H1 (cell line): ENCODE results near the gene EPHB1. TPM values are rescaled to one million over a fixed set of nuclear protein-coding genes. Genes with fewer than 3 reads are reported as not detected.

Source experiments
- CTCF ChIA-PET: fragments of 300-600 bp; sonication (Branson Sonifier 250); formaldehyde crosslinking; loops from one replicate; lab custom pipeline; 2021; ENCODE audit not compliant: partially characterized antibody; lab: Charles Lee
- POLR2A ChIA-PET: fragments of 300-600 bp; sonication (Branson Sonifier 250); formaldehyde crosslinking; loops from one replicate; lab custom pipeline; 2021; ENCODE audit warnings: inconsistent platforms; ENCODE audit not compliant: partially characterized antibody; lab: Charles Lee
- DNase-seq, 2 experiments: peaks; one replicate each; pipeline versions ENCODE4 v3.0.0 to v3.0.0-alpha.2; 2010 to 2022; ENCODE audit warnings: low spot score in 2 of 2, low read depth in 1 of 2, mixed read lengths in 1 of 2
- FAIRE-seq: peaks from 2 replicates; lab custom pipeline; 2011; peaks lifted over from hg19 to GRCh38; lab: Jason Lieb, UNC
- H2AFZ ChIP-seq: 2 replicates; pipeline ENCODE4 v1.8.1; 2012; ENCODE audit warnings: low read length, inconsistent platforms
- H2AK5ac ChIP-seq: 2 replicates; pipeline ENCODE4 v1.6.1; 2013; ENCODE audit warnings: low read depth, low read length
- H2BK120ac ChIP-seq: replicated peaks from 2 replicates; pipeline ENCODE3; 2013; ENCODE audit warnings: low read depth, low read length, inconsistent platforms
- H2BK12ac ChIP-seq: 2 replicates; pipeline ENCODE4 v1.6.1; 2013; ENCODE audit warnings: low read depth, low read length
- H2BK15ac ChIP-seq: 2 replicates; pipeline ENCODE4 v1.6.1; 2013; ENCODE audit warnings: low read length
- H2BK20ac ChIP-seq: 2 replicates; pipeline ENCODE4 v1.6.1; 2013; ENCODE audit warnings: low read length
- H2BK5ac ChIP-seq: 2 replicates; pipeline ENCODE4 v1.6.1; 2013; ENCODE audit warnings: low read depth, low read length
- H3K14ac ChIP-seq: 2 replicates; pipeline ENCODE4 v1.6.1; 2013; ENCODE audit warnings: inconsistent platforms; ENCODE audit not compliant: insufficient read length
- H3K18ac ChIP-seq: 2 replicates; pipeline ENCODE4 v1.6.1; 2013; ENCODE audit warnings: low read length; ENCODE audit errors: extremely low read depth
- H3K23ac ChIP-seq: 2 replicates; pipeline ENCODE4 v1.6.1; 2013; ENCODE audit warnings: inconsistent platforms; ENCODE audit not compliant: insufficient read length
- H3K23me2 ChIP-seq: 2 replicates; pipeline ENCODE4 v1.6.1; 2013; ENCODE audit warnings: low read depth, low read length
- H3K27ac ChIP-seq: 2 replicates; pipeline ENCODE4 v1.6.1; 2011; ENCODE audit warnings: low read depth, low read length, inconsistent platforms
- H3K27me3 ChIP-seq, 4 experiments: replicated peaks in 1 of 4; 1 replicate in 1 of 4; 2 replicates in 3 of 4; pipeline versions ENCODE4 v1.6.1 to v1.8.1; 2011 to 2013; ENCODE audit warnings: low read length in 3 of 4, mild to moderate bottlenecking in 3 of 4, inconsistent platforms in 2 of 4, mixed read lengths in 2 of 4, moderate library complexity in 1 of 4; ENCODE audit not compliant: control insufficient read depth in 3 of 4, insufficient read depth in 3 of 4; ENCODE audit errors: extremely low read depth in 1 of 4
- H3K36me3 ChIP-seq, 4 experiments: 2 replicates each; pipeline versions ENCODE4 v1.6.1 to v1.8.1; 2011 to 2013; ENCODE audit warnings: mild to moderate bottlenecking in 4 of 4, low read length in 3 of 4, moderate library complexity in 2 of 4, control low read depth in 1 of 4, inconsistent platforms in 1 of 4; ENCODE audit not compliant: insufficient read depth in 4 of 4, control insufficient read depth in 2 of 4
- H3K4ac ChIP-seq: replicated peaks from 2 replicates; pipeline ENCODE3; 2013; ENCODE audit warnings: low read length, low read depth, mixed read lengths, inconsistent platforms; ENCODE audit not compliant: insufficient read length
- H3K4me1 ChIP-seq, 4 experiments: replicated peaks in 1 of 4; 1 replicate in 1 of 4; 2 replicates in 3 of 4; pipeline versions ENCODE4 v1.6.1 to v1.8.1; 2011 to 2013; ENCODE audit warnings: low read length in 3 of 4, inconsistent platforms in 2 of 4, mixed read lengths in 1 of 4; ENCODE audit not compliant: insufficient read depth in 4 of 4, control insufficient read depth in 3 of 4
- H3K4me2 ChIP-seq, 2 experiments: 2 replicates each; pipeline versions ENCODE4 v1.6.1 to v1.8.1; 2011 to 2013; ENCODE audit warnings: low read depth in 2 of 2, low read length in 2 of 2, control low read depth in 1 of 2, inconsistent platforms in 1 of 2, mild to moderate bottlenecking in 1 of 2; ENCODE audit not compliant: insufficient read depth in 1 of 2
- H3K4me3 ChIP-seq, 4 experiments: fragments of 200-600, 300-600 bp in 1 of 4; sonication (generic), shearing (Covaris generic), sonication (Bioruptor Twin) in 1 of 4; 2 replicates each; pipeline versions ENCODE4 v1.5.1 to v1.8.1; 2011 to 2016; ENCODE audit warnings: low read length in 4 of 4, low read depth in 3 of 4, control low read depth in 2 of 4, inconsistent platforms in 2 of 4, mild to moderate bottlenecking in 2 of 4, mixed read lengths in 1 of 4, moderate library complexity in 1 of 4; ENCODE audit not compliant: insufficient read depth in 2 of 4; ENCODE audit errors: extremely low read depth in 1 of 4
- H3K56ac ChIP-seq: replicated peaks from 2 replicates; pipeline ENCODE3; 2013; ENCODE audit warnings: low read depth, mild to moderate bottlenecking, mixed read lengths, low read length, inconsistent platforms; ENCODE audit not compliant: insufficient read length
- H3K79me1 ChIP-seq: 2 replicates; pipeline ENCODE4 v1.6.1; 2013; ENCODE audit warnings: low read depth, low read length, control low read depth
- H3K79me2 ChIP-seq, 2 experiments: 2 replicates each; pipeline versions ENCODE4 v1.6.1 to v1.8.1; 2012 to 2013; ENCODE audit warnings: low read length in 2 of 2, mild to moderate bottlenecking in 2 of 2, inconsistent platforms in 1 of 2; ENCODE audit not compliant: insufficient read depth in 2 of 2, control insufficient read depth in 1 of 2
- H3K9ac ChIP-seq, 4 experiments: replicated peaks in 1 of 4; 1 replicate in 1 of 4; 2 replicates in 3 of 4; pipeline versions ENCODE4 v1.6.1 to v1.8.1; 2011 to 2013; ENCODE audit warnings: low read depth in 3 of 4, low read length in 3 of 4, control low read depth in 2 of 4, mild to moderate bottlenecking in 2 of 4, moderate library complexity in 2 of 4, inconsistent platforms in 1 of 4; ENCODE audit errors: extremely low read depth in 1 of 4
- H3K9me3 ChIP-seq, 2 experiments: 2 replicates each; pipeline versions ENCODE4 v1.6.1 to v1.8.1; 2012 to 2013; ENCODE audit warnings: mild to moderate bottlenecking in 2 of 2, moderate library complexity in 2 of 2, control low read depth in 1 of 2, inconsistent platforms in 1 of 2, low read depth in 1 of 2, low read length in 1 of 2, mixed read lengths in 1 of 2; ENCODE audit not compliant: insufficient read depth in 2 of 2
- H4K20me1 ChIP-seq, 2 experiments: replicated peaks in 1 of 2; 2 replicates each; pipeline versions ENCODE3 to v1.8.1; 2011 to 2013; ENCODE audit warnings: inconsistent platforms in 2 of 2, low read length in 2 of 2, mild to moderate bottlenecking in 1 of 2; ENCODE audit not compliant: insufficient read depth in 2 of 2, control insufficient read depth in 1 of 2
- H4K5ac ChIP-seq: 2 replicates; pipeline ENCODE4 v1.6.1; 2013; ENCODE audit warnings: low read length, low read depth, mixed read lengths, inconsistent platforms; ENCODE audit not compliant: insufficient read length
- H4K8ac ChIP-seq: 2 replicates; pipeline ENCODE4 v1.8.0; 2013; ENCODE audit warnings: mild to moderate bottlenecking, moderate library complexity, low read length, inconsistent platforms; ENCODE audit not compliant: insufficient read depth; ENCODE audit errors: extremely low read depth
- H4K91ac ChIP-seq: replicated peaks from 2 replicates; pipeline ENCODE3; 2013; ENCODE audit warnings: low read length, mixed read lengths, inconsistent platforms; ENCODE audit not compliant: insufficient read length
- SAP30 ChIP-seq: fragments of 300-600 bp; sonication (generic); IDR thresholded peaks from 2 replicates; pipeline ENCODE4 v1.7.1; 2012; ENCODE audit warnings: low read length, moderate library complexity, mild to moderate bottlenecking, inconsistent platforms; ENCODE audit not compliant: insufficient read depth, insufficient replicate concordance
- WGBS, 2 experiments: shearing (Covaris generic) in 1 of 2; methylation state at CpG; one replicate each; pipeline versions ENCODE4 v1.1.6 to v1.1.7; 2013 to 2015; ENCODE audit warnings: low lambda C conversion rate in 2 of 2, mixed read lengths in 2 of 2, inconsistent platforms in 1 of 2, low coverage in 1 of 2, missing lambda C conversion rate in 1 of 2; ENCODE audit not compliant: insufficient replicate concordance in 2 of 2, insufficient coverage in 1 of 2, insufficient read length in 1 of 2; ENCODE audit errors: extremely low coverage in 1 of 2, missing lambda C conversion rate in 1 of 2; 5-methylcytosine and 5-hydroxymethylcytosine counted together
- polyA plus RNA-seq, 7 experiments: library from polyadenylated mRNA; depleted of rRNA in 3 of 7; stranded (reverse) in 5 of 7; unstranded in 2 of 7; fragments of >200 nt in 5 of 7; fragments of 200-250 nt in 2 of 7; gene quantifications; 1 replicate in 5 of 7; 2 replicates in 1 of 7; 4 replicates in 1 of 7; pipeline versions ENCODE4 v1.2.1 to v1.2.3, GENCODE V29; 2011 to 2013; ENCODE audit warnings: missing spikeins in 2 of 7, mixed read lengths in 2 of 7
- total RNA-seq: library from RNA; stranded (reverse); fragmentation: NEBNext Ultra II Directional; extraction: Animal tissue kit (Norgen Biotek cat#: 25700); gene quantifications from 2 replicates; pipeline ENCODE4 v1.2.1, GENCODE V29; 2021

EPHB1 gene
- total and polyA plus RNA-seq, 2 of the 8 experiments (the other 6 are each of a cell fraction or from before 2014, with no cell fraction given) = 3.5 to 5.9 TPM

- FAIRE-seq (no peak), DNase-seq (no peak)
- Histone ChIP-seq H3K23me2 (no peaks in the 10 kb centered on the region; the same call in 1 of the 2 replicates), H3K56ac (no peak overlapping the region), H2AFZ (no peak overlapping the region), H4K20me1 (no peaks in the 10 kb centered on the region), H3K9me3 (no peaks in the 10 kb centered on the region), H3K36me3 (no peaks in the 10 kb centered on the region), H3K23ac (no peak overlapping the region), H3K4me3 (no peak overlapping the region), H3K79me1 (no peaks in the 10 kb centered on the region), H2BK12ac (no peak overlapping the region), H4K8ac (no peak overlapping the region), H2BK15ac (no peak overlapping the region), H3K4me2 (no peak overlapping the region), H4K5ac (no peak overlapping the region), H2BK120ac (no peak overlapping the region), H3K27ac (no peak overlapping the region), H2BK20ac (no peak overlapping the region), H3K79me2 (no peaks in the 10 kb centered on the region), H3K9ac (no peak overlapping the region), H3K4me1 (no peaks in the 10 kb centered on the region; a peak in 1 of 7 replicates), H3K4ac (no peak overlapping the region)
- POLR2A ChIA-PET = no interaction called here
- WGBS, 2 experiments = 97% methylated on average over 7 of the region's 7 CpGs; no CpG with 5 or more reads in 1 of the 2 experiments
- TF ChIP-seq SAP30 = no peak
- TF ChIP-seq, all 59 proteins: peak for 0
- Histone ChIP-seq H3K18ac (no peak overlapping the region), H3K27me3 (no peaks in the 10 kb centered on the region), H3K14ac (no peak overlapping the region), H2AK5ac (no peak overlapping the region), H2BK5ac (peak overlapping the region; percentile 49; the same call in 1 of the 2 replicates), H4K91ac (no peak overlapping the region)
- CTCF ChIA-PET = interaction anchor here (0.7 to 2.0 kb wide), 4 partner anchors 18 to 1257 kb away, joined by 3 to 6 read pairs (median 4); no protein-coding TSS in a partner anchor
Measured at GRCh38 chr3:134857356-134857755, 62.3 kb downstream of the EPHB1 start.
